ENCODE data around the gene FJX1.

DNA sequence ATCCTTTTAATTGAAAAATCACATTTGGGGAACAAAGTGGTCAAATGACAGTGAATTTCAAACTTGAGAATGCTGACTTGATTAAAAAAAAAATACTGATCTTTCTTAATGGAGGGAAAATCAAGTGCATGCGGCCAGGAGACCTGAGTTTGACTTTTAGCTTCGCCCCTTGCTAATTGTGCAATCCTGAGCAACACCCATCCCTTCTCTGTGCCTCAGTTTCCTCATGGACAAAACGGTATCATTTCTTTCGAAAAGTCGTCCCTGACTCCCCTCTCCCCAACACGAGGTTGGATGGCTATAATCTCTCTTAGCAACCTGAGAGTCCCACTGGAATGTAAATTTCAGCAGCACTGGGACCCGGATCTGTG, 959 bp upstream of the FJX1 start:
- TF ChIP-seq, protein P1, sequence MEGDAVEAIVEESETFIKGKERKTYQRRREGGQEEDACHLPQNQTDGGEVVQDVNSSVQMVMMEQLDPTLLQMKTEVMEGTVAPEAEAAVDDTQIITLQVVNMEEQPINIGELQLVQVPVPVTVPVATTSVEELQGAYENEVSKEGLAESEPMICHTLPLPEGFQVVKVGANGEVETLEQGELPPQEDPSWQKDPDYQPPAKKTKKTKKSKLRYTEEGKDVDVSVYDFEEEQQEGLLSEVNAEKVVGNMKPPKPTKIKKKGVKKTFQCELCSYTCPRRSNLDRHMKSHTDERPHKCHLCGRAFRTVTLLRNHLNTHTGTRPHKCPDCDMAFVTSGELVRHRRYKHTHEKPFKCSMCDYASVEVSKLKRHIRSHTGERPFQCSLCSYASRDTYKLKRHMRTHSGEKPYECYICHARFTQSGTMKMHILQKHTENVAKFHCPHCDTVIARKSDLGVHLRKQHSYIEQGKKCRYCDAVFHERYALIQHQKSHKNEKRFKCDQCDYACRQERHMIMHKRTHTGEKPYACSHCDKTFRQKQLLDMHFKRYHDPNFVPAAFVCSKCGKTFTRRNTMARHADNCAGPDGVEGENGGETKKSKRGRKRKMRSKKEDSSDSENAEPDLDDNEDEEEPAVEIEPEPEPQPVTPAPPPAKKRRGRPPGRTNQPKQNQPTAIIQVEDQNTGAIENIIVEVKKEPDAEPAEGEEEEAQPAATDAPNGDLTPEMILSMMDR (conservative IDR thresholded peaks at IDR 0.05; ENCODE audit: low read depth, low read length): no peak
- no peak for TF ChIP-seq EZH2 (IDR thresholded peaks at IDR 0.05; ENCODE audit: low read length, unreplicated experiment)

Measured in PC-3 (cell line).